Measurements from ENCODE around the gene EYS.
"Not testable (repeated sequence)": the region's sequence is repeated elsewhere in the genome, so short reads cannot be mapped to it uniquely, and the experiment has no call there.

The EYS gene

GRCh38 chr6:65623566-65623965 is 83.5 kb downstream of the EYS start:
- Histone ChIP-seq H3K4me3 (ENCODE audit: low read depth, low read length) (no peak overlapping the region), H3K27me3 (ENCODE audit: control insufficient read depth, insufficient read depth, low read length) (no peaks in the 10 kb centered on the region), H2AFZ (no peak overlapping the region), H3K79me2 (no peaks in the 10 kb centered on the region), H3K9ac (no peak overlapping the region), H3K27ac (no peak overlapping the region), H3K4me1 (no peaks in the 10 kb centered on the region), H3K9me3 (ENCODE audit: control insufficient read depth, low read length) (no peaks in the 10 kb centered on the region), H3K36me3 (ENCODE audit: control insufficient read depth, insufficient read depth, low read length) (no peaks in the 10 kb centered on the region), H3K4me2 (ENCODE audit: low read length) (no peak overlapping the region)
- TF ChIP-seq CTCF (IDR thresholded peaks at IDR 0.05): no peak

GRCh38 chr6:65610746-65611145 is 96.3 kb downstream of the EYS start:
- H3K9ac ChIP-seq: no peak overlapping the region
- no peak overlapping the region for H3K4me3 ChIP-seq (ENCODE audit: low read depth, low read length)
- no peak overlapping the region for H3K4me2 ChIP-seq (ENCODE audit: low read length)
- no peaks in the 10 kb centered on the region for H3K36me3 ChIP-seq (ENCODE audit: control insufficient read depth, insufficient read depth, low read length)
- no peaks in the 10 kb centered on the region for H3K4me1 ChIP-seq
- H2AFZ ChIP-seq: no peak overlapping the region
- H3K27ac ChIP-seq: no peak overlapping the region
- no peaks in the 10 kb centered on the region for H3K79me2 ChIP-seq
- no peaks in the 10 kb centered on the region for H3K9me3 ChIP-seq (ENCODE audit: control insufficient read depth, low read length)
- H3K27me3 ChIP-seq (ENCODE audit: control insufficient read depth, insufficient read depth, low read length): no peaks in the 10 kb centered on the region
- no peak for TF ChIP-seq CTCF (IDR thresholded peaks at IDR 0.05)

- TF ChIP-seq CTCF (IDR thresholded peaks at IDR 0.05): no peak
- Histone ChIP-seq H3K9me3 (ENCODE audit: control insufficient read depth, low read length) (no peaks in the 10 kb centered on the region), H3K4me1 (no peaks in the 10 kb centered on the region), H2AFZ (no peak overlapping the region), H3K4me2 (ENCODE audit: low read length) (no peak overlapping the region), H3K27me3 (ENCODE audit: control insufficient read depth, insufficient read depth, low read length) (no peaks in the 10 kb centered on the region), H3K9ac (no peak overlapping the region), H3K36me3 (ENCODE audit: control insufficient read depth, insufficient read depth, low read length) (no peaks in the 10 kb centered on the region), H3K79me2 (no peaks in the 10 kb centered on the region), H3K4me3 (ENCODE audit: low read depth, low read length) (no peak overlapping the region), H3K27ac (no peak overlapping the region)
Measured at GRCh38 chr6:65595540-65595939, 111.5 kb downstream of the EYS start.

GRCh38 chr6:65570340-65570739 is 136.7 kb downstream of the EYS start:
- H3K36me3 ChIP-seq (ENCODE audit: control insufficient read depth, insufficient read depth, low read length): no peaks in the 10 kb centered on the region
- no peak overlapping the region for H3K4me3 ChIP-seq (ENCODE audit: low read depth, low read length)
- H3K4me2 ChIP-seq (ENCODE audit: low read length): no peak overlapping the region
- no peak overlapping the region for H3K27ac ChIP-seq
- no peak overlapping the region for H2AFZ ChIP-seq
- TF ChIP-seq CTCF (IDR thresholded peaks at IDR 0.05): no peak
- H3K9ac ChIP-seq: no peak overlapping the region
- no peaks in the 10 kb centered on the region for H3K4me1 ChIP-seq
- no peaks in the 10 kb centered on the region for H3K27me3 ChIP-seq (ENCODE audit: control insufficient read depth, insufficient read depth, low read length)
- H3K79me2 ChIP-seq: no peaks in the 10 kb centered on the region
- no peaks in the 10 kb centered on the region for H3K9me3 ChIP-seq (ENCODE audit: control insufficient read depth, low read length)

- TF ChIP-seq CTCF (IDR thresholded peaks at IDR 0.05): no peak
- Histone ChIP-seq H3K27ac (no peak overlapping the region), H2AFZ (no peak overlapping the region), H3K9me3 (ENCODE audit: control insufficient read depth, low read length) (no peaks in the 10 kb centered on the region), H3K79me2 (no peaks in the 10 kb centered on the region), H3K4me2 (ENCODE audit: low read length) (no peak overlapping the region), H3K9ac (no peak overlapping the region), H3K4me3 (ENCODE audit: low read depth, low read length) (no peak overlapping the region), H3K4me1 (no peaks in the 10 kb centered on the region), H3K27me3 (ENCODE audit: control insufficient read depth, insufficient read depth, low read length) (no peaks in the 10 kb centered on the region), H3K36me3 (ENCODE audit: control insufficient read depth, insufficient read depth, low read length) (no peaks in the 10 kb centered on the region)
Measured at GRCh38 chr6:65569505-65569904, 137.5 kb downstream of the EYS start.

- not testable (repeated sequence) for H3K4me3 ChIP-seq (ENCODE audit: low read depth, low read length); H3K9me3 ChIP-seq (ENCODE audit: control insufficient read depth, low read length); H3K4me2 ChIP-seq (ENCODE audit: low read length); H3K27me3 ChIP-seq (ENCODE audit: control insufficient read depth, insufficient read depth, low read length); H3K27ac ChIP-seq; H3K79me2 ChIP-seq; H2AFZ ChIP-seq; H3K36me3 ChIP-seq (ENCODE audit: control insufficient read depth, insufficient read depth, low read length); H3K9ac ChIP-seq; H3K4me1 ChIP-seq
Measured at GRCh38 chr6:65569056-65569455, 138.0 kb downstream of the EYS start.

Data from parathyroid adenoma (tissue), 2 donors.